Measurements from ENCODE around the gene BMPER. TPM values are rescaled to one million over a fixed set of nuclear protein-coding genes. Genes with fewer than 3 reads are reported as not detected.

Gene BMPER
- total RNA-seq, 1 donor from 2014 or later, result 0.26 TPM

DNA sequence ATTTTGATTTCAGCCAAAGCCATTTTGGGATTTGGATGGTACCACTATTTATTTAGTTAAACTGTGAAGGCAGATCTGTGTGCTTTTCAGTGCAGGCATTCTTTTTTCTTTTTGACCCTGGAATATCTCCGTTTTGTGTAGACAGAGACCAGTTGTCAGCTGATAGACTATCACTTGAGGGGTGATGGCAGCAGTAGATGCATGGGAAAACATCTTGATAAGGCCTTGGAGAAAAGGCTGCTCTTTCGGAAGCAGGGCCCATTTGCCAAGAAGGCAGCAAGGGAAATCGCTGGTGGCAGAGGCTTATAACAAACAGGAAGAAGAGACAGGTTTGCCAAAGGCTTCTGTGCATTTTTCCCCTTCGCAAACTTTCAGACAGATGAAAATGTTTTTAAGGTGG lies 2.6 kb upstream of the BMPER start:
- DNase-seq (ENCODE audit: low read depth) (no peak), FAIRE-seq (no peak)
- H3K4me3 ChIP-seq (ENCODE audit: low read depth, low read length), result no peak overlapping the region
- H3K36me3 ChIP-seq (ENCODE audit: control insufficient read depth, insufficient read depth, low read length), result no peaks in the 10 kb centered on the region
- TF ChIP-seq, protein P1, sequence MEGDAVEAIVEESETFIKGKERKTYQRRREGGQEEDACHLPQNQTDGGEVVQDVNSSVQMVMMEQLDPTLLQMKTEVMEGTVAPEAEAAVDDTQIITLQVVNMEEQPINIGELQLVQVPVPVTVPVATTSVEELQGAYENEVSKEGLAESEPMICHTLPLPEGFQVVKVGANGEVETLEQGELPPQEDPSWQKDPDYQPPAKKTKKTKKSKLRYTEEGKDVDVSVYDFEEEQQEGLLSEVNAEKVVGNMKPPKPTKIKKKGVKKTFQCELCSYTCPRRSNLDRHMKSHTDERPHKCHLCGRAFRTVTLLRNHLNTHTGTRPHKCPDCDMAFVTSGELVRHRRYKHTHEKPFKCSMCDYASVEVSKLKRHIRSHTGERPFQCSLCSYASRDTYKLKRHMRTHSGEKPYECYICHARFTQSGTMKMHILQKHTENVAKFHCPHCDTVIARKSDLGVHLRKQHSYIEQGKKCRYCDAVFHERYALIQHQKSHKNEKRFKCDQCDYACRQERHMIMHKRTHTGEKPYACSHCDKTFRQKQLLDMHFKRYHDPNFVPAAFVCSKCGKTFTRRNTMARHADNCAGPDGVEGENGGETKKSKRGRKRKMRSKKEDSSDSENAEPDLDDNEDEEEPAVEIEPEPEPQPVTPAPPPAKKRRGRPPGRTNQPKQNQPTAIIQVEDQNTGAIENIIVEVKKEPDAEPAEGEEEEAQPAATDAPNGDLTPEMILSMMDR (IDR thresholded peaks at IDR 0.05; ENCODE audit: insufficient read depth, low read length, severe bottlenecking), result no peak
- no peaks in the 10 kb centered on the region for H3K27me3 ChIP-seq (ENCODE audit: control insufficient read depth, insufficient read depth, low read length)

DNA sequence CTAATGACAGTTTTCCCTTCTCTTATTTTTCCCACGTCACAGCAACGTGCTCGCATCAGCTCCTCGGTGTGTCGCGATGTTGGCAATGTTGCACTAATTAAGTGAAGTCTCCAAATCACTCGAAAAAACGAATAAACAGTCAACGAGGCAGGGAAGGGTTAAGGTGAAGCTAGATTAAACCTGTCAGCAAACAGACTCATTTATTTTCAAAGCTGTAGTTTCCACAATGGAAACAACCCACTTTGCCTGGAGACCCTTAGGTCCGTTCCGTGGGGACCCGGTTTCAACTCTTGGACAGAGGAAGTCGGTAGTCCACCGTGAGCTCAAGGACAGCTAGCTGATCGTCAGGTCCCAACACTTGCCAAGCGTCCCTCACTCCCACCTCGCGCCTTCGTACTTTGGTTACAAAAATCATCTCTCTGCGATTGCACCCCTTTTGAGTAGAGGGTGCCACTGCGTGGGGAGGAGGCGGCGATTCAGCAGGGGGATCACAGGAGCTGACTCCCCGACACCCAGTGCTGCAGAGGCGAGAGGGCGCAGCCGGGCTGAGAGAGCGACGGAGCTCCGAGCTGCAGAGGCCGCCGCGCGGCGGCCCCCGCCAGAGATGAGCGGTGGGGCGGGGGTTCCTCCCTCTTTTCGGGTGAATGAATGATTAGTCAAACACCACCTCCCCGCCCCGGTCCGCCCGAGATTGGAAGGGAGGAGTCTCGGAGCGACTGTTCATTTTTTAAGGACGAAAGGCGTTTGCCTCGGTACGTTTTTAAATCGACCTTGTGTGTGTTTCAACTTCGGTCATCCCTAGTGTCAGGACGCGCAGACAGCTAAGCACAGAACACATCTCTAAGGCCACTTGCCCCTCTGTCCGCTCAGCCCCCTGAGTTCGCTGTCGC lies 1.3 kb upstream of the BMPER start:
- DNase-seq (ENCODE audit: low read depth) (peak; percentile 51), FAIRE-seq (peak; percentile 76)
- Histone ChIP-seq H3K27me3 (ENCODE audit: control insufficient read depth, insufficient read depth, low read length) (no peaks in the 10 kb centered on the region), H3K36me3 (ENCODE audit: control insufficient read depth, insufficient read depth, low read length) (no peaks in the 10 kb centered on the region), H3K4me3 (ENCODE audit: low read depth, low read length) (peak overlapping the region; percentile 45)
- TF ChIP-seq, protein P1 (IDR thresholded peaks at IDR 0.05; ENCODE audit: insufficient read depth, low read length, severe bottlenecking), result no peak

DNA sequence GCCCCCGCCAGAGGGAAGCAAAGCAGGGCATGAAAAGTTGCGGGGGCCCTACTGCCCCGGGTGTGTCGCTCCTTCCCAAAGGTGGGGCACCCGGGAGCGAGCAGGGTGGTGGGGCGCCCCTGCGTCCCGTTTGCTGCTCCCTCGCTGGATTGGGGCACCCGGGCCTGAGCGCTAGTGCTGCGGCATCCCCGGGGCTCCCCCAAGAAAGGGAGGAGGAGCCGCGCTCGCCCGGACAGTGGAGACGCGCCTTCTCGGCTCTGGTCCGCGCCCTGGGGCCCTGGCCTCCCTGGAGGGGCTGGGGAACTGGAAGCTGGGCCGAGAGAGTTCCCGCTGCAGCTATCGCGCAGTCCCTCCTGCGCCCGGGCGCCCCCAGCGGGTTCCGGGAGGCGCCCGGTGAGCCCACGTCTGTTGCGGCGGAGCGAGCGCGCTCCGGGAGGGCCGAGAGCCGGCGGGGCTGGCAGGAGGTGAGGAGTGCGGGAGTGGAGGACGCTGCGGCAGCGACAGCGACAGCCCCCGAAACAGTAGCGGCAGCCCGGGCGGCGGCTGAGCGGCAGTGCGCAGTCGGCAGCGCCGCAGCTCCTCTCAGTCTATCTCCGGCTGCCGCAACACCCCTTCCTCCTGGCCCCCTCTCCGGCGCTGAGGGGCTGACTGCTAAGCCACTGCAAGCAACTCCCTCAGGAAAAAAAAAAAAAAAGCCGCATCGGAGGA lies 504 bp upstream of the BMPER start:
- H3K27me3 ChIP-seq (ENCODE audit: control insufficient read depth, insufficient read depth, low read length), result no peaks in the 10 kb centered on the region
- peak overlapping the region; percentile 45 for H3K4me3 ChIP-seq (ENCODE audit: low read depth, low read length)
- DNase-seq (ENCODE audit: low read depth) (peak; percentile 15), FAIRE-seq (no peak)
- no peaks in the 10 kb centered on the region for H3K36me3 ChIP-seq (ENCODE audit: control insufficient read depth, insufficient read depth, low read length)
- TF ChIP-seq, protein P1 (IDR thresholded peaks at IDR 0.05; ENCODE audit: insufficient read depth, low read length, severe bottlenecking), result peak; percentile 31

DNA sequence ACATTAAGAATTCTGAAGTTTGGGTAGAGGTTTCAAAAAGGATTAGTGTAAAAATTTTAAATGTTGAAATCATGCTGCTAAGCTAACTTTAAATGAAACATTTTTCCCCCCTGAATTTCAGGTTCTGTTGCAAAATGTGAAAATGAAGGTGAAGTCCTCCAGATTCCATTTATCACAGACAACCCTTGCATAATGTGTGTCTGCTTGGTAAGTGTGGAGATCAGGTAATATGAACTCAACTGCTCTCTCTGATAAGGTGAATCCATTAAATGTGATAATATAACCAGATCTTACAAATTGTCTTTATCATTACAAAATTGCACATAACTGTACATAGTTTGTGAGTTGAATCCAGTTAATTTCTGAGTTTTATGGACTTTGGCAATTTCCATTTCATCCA lies 1.4 kb downstream of the BMPER start:
- Histone ChIP-seq H3K36me3 (ENCODE audit: control insufficient read depth, insufficient read depth, low read length) (no peaks in the 10 kb centered on the region), H3K27me3 (ENCODE audit: control insufficient read depth, insufficient read depth, low read length) (no peaks in the 10 kb centered on the region), H3K4me3 (ENCODE audit: low read depth, low read length) (no peak overlapping the region)
- FAIRE-seq, result no peak
- DNase-seq (ENCODE audit: low read depth), result no peak
- TF ChIP-seq, protein P1 (IDR thresholded peaks at IDR 0.05; ENCODE audit: insufficient read depth, low read length, severe bottlenecking), result no peak

DNA sequence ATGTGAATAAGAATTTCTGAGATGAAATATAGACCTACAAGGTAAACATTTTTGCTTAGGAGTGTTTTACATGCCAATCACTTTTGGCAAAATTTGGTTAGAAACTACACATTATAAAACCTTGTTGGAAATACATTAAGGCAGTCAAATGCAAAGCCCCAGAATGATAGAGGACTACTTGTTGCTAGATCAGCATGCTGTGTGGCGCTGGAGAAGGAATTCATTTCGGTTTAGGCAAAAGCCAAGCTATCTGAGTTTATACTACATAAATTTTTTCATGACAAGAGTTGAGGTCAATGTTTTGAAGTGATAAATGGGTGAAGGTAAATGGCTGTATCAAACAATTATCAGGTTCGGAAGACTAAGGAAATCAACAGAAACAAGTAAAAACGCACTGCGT lies 2.3 kb downstream of the BMPER start:
- TF ChIP-seq, protein P1 (IDR thresholded peaks at IDR 0.05; ENCODE audit: insufficient read depth, low read length, severe bottlenecking), result no peak
- DNase-seq (ENCODE audit: low read depth) (no peak), FAIRE-seq (no peak)
- Histone ChIP-seq H3K36me3 (ENCODE audit: control insufficient read depth, insufficient read depth, low read length) (no peaks in the 10 kb centered on the region), H3K4me3 (ENCODE audit: low read depth, low read length) (no peak overlapping the region), H3K27me3 (ENCODE audit: control insufficient read depth, insufficient read depth, low read length) (no peaks in the 10 kb centered on the region)

All from bronchial epithelial cell (primary cell).